ENCODE results near the gene CMTM3.
A peak's percentile ranks its signal among the peaks of the same experiment; 100 is the strongest.

The CMTM3 gene

DNA sequence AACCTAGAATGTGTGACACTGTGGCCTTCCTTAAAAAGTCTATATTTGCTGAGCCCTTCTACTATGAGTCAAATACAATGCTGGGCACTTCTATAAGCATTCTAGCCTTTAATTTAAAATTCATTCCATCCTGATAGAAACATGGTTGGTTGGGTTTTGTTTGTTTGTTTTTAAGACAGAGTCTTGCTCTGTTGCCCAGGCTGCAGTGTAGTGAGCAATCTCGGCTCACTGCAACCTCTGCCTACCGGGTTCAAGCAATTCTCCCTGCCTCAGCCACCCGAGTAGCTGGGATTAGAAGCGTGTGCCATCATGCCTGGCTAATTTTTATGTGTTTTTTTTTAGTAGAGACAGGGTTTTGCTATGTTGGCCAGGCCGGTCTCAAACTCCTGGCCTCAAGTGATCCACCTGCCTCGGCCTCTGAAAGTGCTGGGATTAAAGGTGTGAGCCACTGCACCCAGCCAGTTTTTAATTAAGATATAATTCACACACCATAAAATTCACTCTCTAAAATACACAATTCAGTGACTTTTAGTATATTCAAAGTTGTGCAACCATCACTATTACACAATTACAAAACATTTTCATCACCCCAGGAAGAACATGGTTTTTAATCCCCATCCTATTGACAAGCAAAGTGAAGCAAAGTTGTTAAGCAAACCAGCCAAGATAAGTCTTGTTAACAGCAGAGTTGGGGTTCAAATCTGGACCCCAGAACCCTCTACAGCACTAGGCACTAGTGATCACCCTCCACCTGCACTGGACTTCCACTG is 49.3 kb downstream of the CMTM3 start:
- Histone ChIP-seq H3K4me1 (ENCODE audit: low read depth, poor library complexity, severe bottlenecking) (peaks cover 29% of the 10 kb centered on the region), H3K79me2 (ENCODE audit: insufficient read depth, low read depth) (no peaks in the 10 kb centered on the region), H3K27ac (0 out of 2 replicates have a peak overlapping the region, but pooled peaks have one; percentile 33), H3K9ac (no peak overlapping the region), H3K36me3 (ENCODE audit: insufficient read depth) (no peaks in the 10 kb centered on the region), H3K27me3 (ENCODE audit: insufficient read depth, low read depth) (no peaks in the 10 kb centered on the region), H3K4me3 (IDR thresholded peaks at IDR 0.05; ENCODE audit: insufficient read depth, low read depth, low read length) (no peak overlapping the region), H4K20me1 (ENCODE audit: insufficient read depth) (no peaks in the 10 kb centered on the region), H2AFZ (ENCODE audit: low read depth) (no peak overlapping the region), H3K4me2 (peak overlapping the region; percentile 45; the same call in 1 of the 2 replicates)
- no peak for TF ChIP-seq CTCF (conservative IDR thresholded peaks at IDR 0.05; ENCODE audit: low read depth, low read length)

DNA sequence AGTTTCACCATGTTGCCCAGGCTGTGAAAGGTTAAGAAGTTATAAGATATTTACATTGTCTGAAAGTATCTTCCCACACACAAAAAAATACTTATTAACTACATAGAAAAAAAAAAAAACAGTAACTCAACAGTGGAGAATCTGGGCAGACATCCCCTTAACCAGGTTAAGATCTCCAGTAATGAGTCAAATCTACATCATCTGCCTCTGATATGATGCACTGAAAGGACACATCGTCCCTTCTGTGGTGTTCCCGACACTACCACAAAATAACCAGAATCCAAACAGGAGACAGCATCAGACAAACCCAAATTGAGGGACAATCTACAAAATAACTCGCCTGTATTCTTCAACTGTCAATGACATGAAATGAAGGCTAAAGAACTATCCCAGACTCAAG is 52.0 kb downstream of the CMTM3 start:
- Histone ChIP-seq H3K4me1 (ENCODE audit: low read depth, poor library complexity, severe bottlenecking) (peaks cover 16% of the 10 kb centered on the region), H3K4me2 (no peak overlapping the region), H4K20me1 (ENCODE audit: insufficient read depth) (no peaks in the 10 kb centered on the region), H3K9ac (no peak overlapping the region), H3K27me3 (ENCODE audit: insufficient read depth, low read depth) (no peaks in the 10 kb centered on the region), H3K36me3 (ENCODE audit: insufficient read depth) (no peaks in the 10 kb centered on the region), H2AFZ (ENCODE audit: low read depth) (no peak overlapping the region), H3K27ac (no peak overlapping the region), H3K4me3 (IDR thresholded peaks at IDR 0.05; ENCODE audit: insufficient read depth, low read depth, low read length) (no peak overlapping the region), H3K79me2 (ENCODE audit: insufficient read depth, low read depth) (no peaks in the 10 kb centered on the region)
- TF ChIP-seq CTCF (conservative IDR thresholded peaks at IDR 0.05; ENCODE audit: low read depth, low read length): no peak

DNA sequence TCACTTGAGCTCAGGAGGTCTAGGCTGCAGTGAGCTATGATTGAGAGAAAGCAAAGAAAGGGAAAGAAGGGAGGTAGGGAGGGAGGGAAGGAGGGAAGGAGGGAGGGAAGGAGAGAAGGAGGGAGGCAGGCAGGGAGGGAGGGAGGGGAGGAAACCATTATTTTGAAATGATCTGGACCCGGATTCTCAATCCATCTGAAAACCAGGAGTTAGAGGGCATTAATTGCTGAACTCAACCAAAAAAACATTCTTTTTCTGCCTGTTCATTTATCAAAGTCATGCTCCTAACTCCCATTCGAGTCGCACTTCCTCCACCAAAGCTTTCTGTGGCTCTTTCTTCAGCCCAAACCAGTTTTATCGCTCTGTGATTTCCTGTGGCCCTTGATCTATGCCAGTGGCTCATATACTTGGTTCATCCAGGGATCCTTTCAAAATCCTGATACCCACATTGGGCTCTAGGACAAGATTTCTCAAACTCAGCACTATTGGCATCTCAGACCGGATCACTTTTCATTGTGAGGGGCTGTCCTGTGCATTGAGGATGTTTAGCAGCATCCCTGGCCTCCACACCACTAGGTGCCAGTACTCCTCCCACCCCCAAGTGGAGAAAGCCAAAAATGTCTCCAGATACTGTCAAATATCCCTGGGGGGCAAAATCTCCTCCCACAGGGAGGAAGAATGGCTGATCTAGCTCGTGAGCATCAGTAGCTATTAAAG is 53.8 kb downstream of the CMTM3 start:
- TF ChIP-seq CTCF (conservative IDR thresholded peaks at IDR 0.05; ENCODE audit: low read depth, low read length): no peak
- Histone ChIP-seq H2AFZ (ENCODE audit: low read depth) (no peak overlapping the region), H4K20me1 (ENCODE audit: insufficient read depth) (no peaks in the 10 kb centered on the region), H3K36me3 (ENCODE audit: insufficient read depth) (no peaks in the 10 kb centered on the region), H3K27ac (no peak overlapping the region), H3K4me3 (IDR thresholded peaks at IDR 0.05; ENCODE audit: insufficient read depth, low read depth, low read length) (no peak overlapping the region), H3K9ac (no peak overlapping the region), H3K4me1 (ENCODE audit: low read depth, poor library complexity, severe bottlenecking) (peaks cover 6% of the 10 kb centered on the region), H3K27me3 (ENCODE audit: insufficient read depth, low read depth) (no peaks in the 10 kb centered on the region), H3K4me2 (no peak overlapping the region), H3K79me2 (ENCODE audit: insufficient read depth, low read depth) (no peaks in the 10 kb centered on the region)

- no peaks in the 10 kb centered on the region for H3K79me2 ChIP-seq (ENCODE audit: insufficient read depth, low read depth)
- no peaks in the 10 kb centered on the region for H4K20me1 ChIP-seq (ENCODE audit: insufficient read depth)
- no peak overlapping the region for H3K4me2 ChIP-seq
- H3K36me3 ChIP-seq (ENCODE audit: insufficient read depth): no peaks in the 10 kb centered on the region
- H3K27me3 ChIP-seq (ENCODE audit: insufficient read depth, low read depth): no peaks in the 10 kb centered on the region
- H3K4me3 ChIP-seq (IDR thresholded peaks at IDR 0.05; ENCODE audit: insufficient read depth, low read depth, low read length): no peak overlapping the region
- H3K9ac ChIP-seq: no peak overlapping the region
- H3K27ac ChIP-seq: no peak overlapping the region
- H2AFZ ChIP-seq (ENCODE audit: low read depth): no peak overlapping the region
- H3K4me1 ChIP-seq (ENCODE audit: low read depth, poor library complexity, severe bottlenecking): peaks cover under 1% of the 10 kb centered on the region
- no peak for TF ChIP-seq CTCF (conservative IDR thresholded peaks at IDR 0.05; ENCODE audit: low read depth, low read length)
These were observed 54.3 kb downstream of the CMTM3 start for GRCh38 chr16:66658860-66659190.
